Putamen (tissue), 1 donor: ENCODE data around the gene CTNNA3.

Experiments used
- DNase-seq: peaks from one replicate; pipeline ENCODE4 v3.0.0-alpha.2; 2016; ENCODE audit warnings: low spot score

Gene CTNNA3

GRCh38 chr10:66537186-66537585, 1158.8 kb downstream of the CTNNA3 start:
- DNase-seq = no peak

- DNase-seq = no peak
These were observed 1160.6 kb downstream of the CTNNA3 start for GRCh38 chr10:66535439-66535838.

- DNase-seq = no peak
These were observed 1161.1 kb downstream of the CTNNA3 start for GRCh38 chr10:66534866-66535265.

GRCh38 chr10:66521506-66521905, 1174.5 kb downstream of the CTNNA3 start:
- no peak for DNase-seq

- DNase-seq = no peak
These were observed 1176.4 kb downstream of the CTNNA3 start for GRCh38 chr10:66519616-66520015.

- no peak for DNase-seq
These were observed 1181.3 kb downstream of the CTNNA3 start for GRCh38 chr10:66514666-66515065.

- DNase-seq = no peak
These were observed 1182.5 kb downstream of the CTNNA3 start for GRCh38 chr10:66513504-66513903.

- no peak for DNase-seq
These were observed 1190.9 kb downstream of the CTNNA3 start for GRCh38 chr10:66505003-66505657.

- DNase-seq = no peak
These were observed 1194.6 kb downstream of the CTNNA3 start for GRCh38 chr10:66501356-66501755.

GRCh38 chr10:66483966-66484365, 1212.0 kb downstream of the CTNNA3 start:
- no peak for DNase-seq

GRCh38 chr10:66472156-66472555, 1223.8 kb downstream of the CTNNA3 start:
- no peak for DNase-seq

- DNase-seq = no peak
These were observed 1229.0 kb downstream of the CTNNA3 start for GRCh38 chr10:66467042-66467441.

GRCh38 chr10:66466622-66467021, 1229.4 kb downstream of the CTNNA3 start:
- no peak for DNase-seq

- DNase-seq = no peak
These were observed 1232.4 kb downstream of the CTNNA3 start for GRCh38 chr10:66463611-66464010.

- no peak for DNase-seq
These were observed 1238.4 kb downstream of the CTNNA3 start for GRCh38 chr10:66457629-66458028.

GRCh38 chr10:66455304-66455703, 1240.7 kb downstream of the CTNNA3 start:
- no peak for DNase-seq

GRCh38 chr10:66440568-66440967, 1255.4 kb downstream of the CTNNA3 start:
- DNase-seq = no peak

- DNase-seq = no peak
These were observed 1281.1 kb downstream of the CTNNA3 start for GRCh38 chr10:66414943-66415342.

- DNase-seq = no peak
These were observed 1290.4 kb downstream of the CTNNA3 start for GRCh38 chr10:66405566-66405965.

GRCh38 chr10:66398669-66399068, 1297.3 kb downstream of the CTNNA3 start:
- DNase-seq = no peak

- DNase-seq = no peak
These were observed 1301.5 kb downstream of the CTNNA3 start for GRCh38 chr10:66394342-66395063.

- no peak for DNase-seq
These were observed 1305.1 kb downstream of the CTNNA3 start for GRCh38 chr10:66390926-66391325.

- DNase-seq = no peak
These were observed 1315.0 kb downstream of the CTNNA3 start for GRCh38 chr10:66381045-66381444.
